GM12878 (cell line): ENCODE data around the gene CACNA2D3.

Experiments used
- BMI1 ChIP-seq: fragments of 450-650 bp; IDR thresholded peaks from 2 replicates; pipeline ENCODE4 v1.6.1; 2016; ENCODE audit warnings: mild to moderate bottlenecking, moderate library complexity, borderline replicate concordance
- CTCF ChIP-seq, 3 experiments: IDR thresholded peaks in 2 of 3; conservative IDR thresholded peaks in 1 of 3; 2 replicates each; pipeline ENCODE4 v1.5.1; 2011; ENCODE audit warnings: low read depth in 3 of 3, low read length in 3 of 3, mild to moderate bottlenecking in 3 of 3, control low read depth in 2 of 3, moderate library complexity in 2 of 3, inconsistent platforms in 1 of 3, mixed read lengths in 1 of 3; ENCODE audit not compliant: control insufficient read depth in 2 of 3, insufficient read depth in 1 of 3; ENCODE audit errors: extremely low read depth in 1 of 3
- EP300 ChIP-seq, 2 experiments: fragments of 150-350 bp in 1 of 2; IDR thresholded peaks; 2 replicates each; pipeline ENCODE4 v1.6.1; 2011 to 2012; ENCODE audit warnings: low read depth in 2 of 2, low read length in 2 of 2, borderline replicate concordance in 1 of 2, improper control_type of control experiment in 1 of 2, inconsistent platforms in 1 of 2; ENCODE audit not compliant: control insufficient read depth in 1 of 2
- PBX3 ChIP-seq: IDR thresholded peaks from 2 replicates; pipeline ENCODE4 v1.6.1; 2011; ENCODE audit warnings: mild to moderate bottlenecking, low read depth, low read length, moderate library complexity; ENCODE audit not compliant: insufficient replicate concordance
- POLR2A ChIP-seq: IDR thresholded peaks from 2 replicates; pipeline ENCODE4 v1.6.1; 2011; ENCODE audit warnings: low read depth, mild to moderate bottlenecking, low read length
- ZNF24 ChIP-seq: fragments of 450-650 bp; IDR thresholded peaks from 2 replicates; pipeline ENCODE4 v1.6.1; 2017; ENCODE audit warnings: antibody characterized with exemption, mild to moderate bottlenecking
- ZNF384 ChIP-seq: IDR thresholded peaks from 2 replicates; pipeline ENCODE4 v1.6.1; 2012; ENCODE audit warnings: low read depth, mild to moderate bottlenecking, low read length, improper control_type of control experiment, borderline replicate concordance

- TF ChIP-seq PBX3 (no peak), ZNF24 (no peak), POLR2A (no peak), BMI1 (no peak), EP300 (IDR thresholded peaks at IDR 0.05; ENCODE audit: borderline replicate concordance in 1 of 2, control insufficient read depth in 1 of 2, low read depth in 2 of 2, low read length in 2 of 2) (no peak), CTCF (IDR thresholded peaks at IDR 0.05 in 2 of 3, conservative IDR thresholded peaks at IDR 0.05 in 1 of 3; ENCODE audit: control insufficient read depth in 2 of 3, extremely low read depth in 1 of 3, insufficient read depth in 1 of 3, low read depth in 3 of 3, low read length in 3 of 3) (no peak), ZNF384 (no peak)
Measured at GRCh38 chr3:54819946-54820345, 697.6 kb downstream of the CACNA2D3 start.
